Neural cell (in vitro differentiated cells): ENCODE measurements around the gene LMO2. TPM values are rescaled to one million over a fixed set of nuclear protein-coding genes. Genes with fewer than 3 reads are reported as not detected.

Experiments used
- H2AFZ ChIP-seq: fragments of 200-600, 300-800 bp; sonication (generic), shearing (Covaris generic); 2 replicates; pipeline ENCODE4 v1.6.0; 2014; ENCODE audit warnings: low read depth, mild to moderate bottlenecking, antibody characterized with exemption, low read length, moderate library complexity
- H3F3A ChIP-seq: fragments of 200-600 bp; shearing (Covaris generic); 2 replicates; pipeline ENCODE4 v1.6.1; 2016; ENCODE audit warnings: mild to moderate bottlenecking, moderate library complexity, mixed read lengths, antibody characterized with exemption, low read length; ENCODE audit not compliant: insufficient read depth, poor library complexity, severe bottlenecking
- H3K27ac ChIP-seq: fragments of 200-600, 300-800 bp; sonication (generic), shearing (Covaris generic); 2 replicates; pipeline ENCODE4 v1.5.1; 2014; ENCODE audit warnings: mild to moderate bottlenecking, low read length, moderate library complexity
- H3K27me3 ChIP-seq: fragments of 300-800, 200-600 bp; sonication (generic), shearing (Covaris generic); 2 replicates; pipeline ENCODE4 v1.6.0; 2014; ENCODE audit warnings: mild to moderate bottlenecking, low read depth, low read length, moderate library complexity; ENCODE audit not compliant: insufficient read depth
- H3K36me3 ChIP-seq: fragments of 300-800, 200-600 bp; sonication (generic), shearing (Covaris generic); 2 replicates; pipeline ENCODE4 v1.5.1; 2014; ENCODE audit warnings: mild to moderate bottlenecking, antibody characterized with exemption, low read length, moderate library complexity; ENCODE audit not compliant: insufficient read depth
- H3K4me2 ChIP-seq: fragments of 300-800, 200-600 bp; sonication (generic), shearing (Covaris generic); 2 replicates; pipeline ENCODE4 v1.6.0; 2014; ENCODE audit warnings: mild to moderate bottlenecking, low read length
- H3K4me3 ChIP-seq: fragments of 300-800, 200-600 bp; sonication (generic), shearing (Covaris generic); 2 replicates; pipeline ENCODE4 v1.5.1; 2014; ENCODE audit warnings: mild to moderate bottlenecking, low read length, moderate library complexity
- H3K79me2 ChIP-seq: fragments of 200-600 bp; shearing (Covaris generic); replicated peaks from 2 replicates; pipeline ENCODE4 v1.6.0; 2014; ENCODE audit warnings: mild to moderate bottlenecking, low read length, moderate library complexity; ENCODE audit not compliant: insufficient read depth
- H3K9ac ChIP-seq: fragments of 300-800, 200-600 bp; sonication (generic), shearing (Covaris generic); 2 replicates; pipeline ENCODE4 v1.6.1; 2016; ENCODE audit warnings: mild to moderate bottlenecking, low read length, mixed read lengths
- H3K9me2 ChIP-seq: fragments of 200-600 bp; shearing (Covaris generic); 2 replicates; pipeline ENCODE4 v1.6.1; 2016; ENCODE audit warnings: mild to moderate bottlenecking, low read length, mixed read lengths; ENCODE audit not compliant: insufficient read depth
- H3K9me3 ChIP-seq: fragments of 200-600, 300-800 bp; sonication (generic), shearing (Covaris generic); 2 replicates; pipeline ENCODE4 v1.6.1; 2016; ENCODE audit warnings: mild to moderate bottlenecking, mixed run types, low read length, moderate library complexity, mixed read lengths
- H4K20me1 ChIP-seq: fragments of 200-600 bp; shearing (Covaris generic); 2 replicates; pipeline ENCODE4 v1.6.1; 2016; ENCODE audit warnings: mild to moderate bottlenecking, mixed run types; ENCODE audit not compliant: insufficient read depth
- EP300 ChIP-seq: fragments of 450-650 bp; conservative IDR thresholded peaks from 2 replicates; pipeline ENCODE4 v1.6.1; 2014; ENCODE audit warnings: antibody characterized with exemption, mild to moderate bottlenecking, moderate library complexity; ENCODE audit not compliant: poor library complexity, severe bottlenecking
- EZH2 ChIP-seq: fragments of 200-600, 300-800 bp; shearing (Covaris generic), sonication (generic); IDR thresholded peaks from 2 replicates; pipeline ENCODE4 v1.6.1; 2014; ENCODE audit warnings: antibody characterized with exemption, low read length, borderline replicate concordance, mild to moderate bottlenecking; ENCODE audit not compliant: insufficient read depth, poor library complexity, severe bottlenecking
- MXI1 ChIP-seq: fragments of 450-650 bp; conservative IDR thresholded peaks from 2 replicates; pipeline ENCODE4 v1.6.1; 2014; ENCODE audit warnings: antibody characterized with exemption, mild to moderate bottlenecking; ENCODE audit not compliant: poor library complexity, severe bottlenecking
- POLR2AphosphoS5 ChIP-seq: IDR thresholded peaks from 2 replicates; pipeline ENCODE4 v1.6.1; 2012
- RAD21 ChIP-seq: fragments of 450-650 bp; conservative IDR thresholded peaks from 2 replicates; pipeline ENCODE4 v1.6.1; 2014; ENCODE audit warnings: antibody characterized with exemption, mild to moderate bottlenecking, moderate library complexity
- SMC3 ChIP-seq: fragments of 450-650 bp; conservative IDR thresholded peaks from 2 replicates; pipeline ENCODE4 v1.6.1; 2014; ENCODE audit warnings: antibody characterized with exemption, mild to moderate bottlenecking, moderate library complexity; ENCODE audit not compliant: poor library complexity
- TAF1 ChIP-seq: IDR thresholded peaks from 2 replicates; pipeline ENCODE4 v1.6.1; 2012; ENCODE audit warnings: low read depth
- polyA plus RNA-seq: library from polyadenylated mRNA; depleted of rRNA; stranded (reverse); fragments of >200 nt; gene quantifications from 2 replicates; pipeline ENCODE4 v1.2.3, GENCODE V29; 2014
- TF ChIP-seq, protein P1 (sequence below): fragments of 450-650 bp; IDR thresholded peaks from 2 replicates; pipeline ENCODE4 v1.5.1; 2014; ENCODE audit warnings: antibody characterized with exemption, mild to moderate bottlenecking, moderate library complexity; ENCODE audit not compliant: poor library complexity, severe bottlenecking
- TF ChIP-seq, protein P2 (sequence below): IDR thresholded peaks from 2 replicates; pipeline ENCODE4 v1.6.1; 2012; ENCODE audit warnings: borderline replicate concordance

LMO2 gene
- polyA plus RNA-seq, 1 donor from 2014 or later, result 33.2 TPM

GRCh38 chr11:33906484-33907186 is 14.8 kb upstream of the LMO2 start:
- Histone ChIP-seq H3K27me3 (no peaks in the 10 kb centered on the region), H3K9me2 (no peaks in the 10 kb centered on the region), H3K27ac (no peak overlapping the region), H3K9me3 (no peaks in the 10 kb centered on the region), H3K4me3 (no peak overlapping the region), H4K20me1 (no peaks in the 10 kb centered on the region), H3K36me3 (no peaks in the 10 kb centered on the region), H2AFZ (no peak overlapping the region), H3K4me2 (no peak overlapping the region), H3F3A (no peaks in the 10 kb centered on the region), H3K79me2 (no peaks in the 10 kb centered on the region), H3K9ac (no peak overlapping the region)
- no peak for TF ChIP-seq SMC3
- no peak for TF ChIP-seq EP300
- TF ChIP-seq, protein P1, sequence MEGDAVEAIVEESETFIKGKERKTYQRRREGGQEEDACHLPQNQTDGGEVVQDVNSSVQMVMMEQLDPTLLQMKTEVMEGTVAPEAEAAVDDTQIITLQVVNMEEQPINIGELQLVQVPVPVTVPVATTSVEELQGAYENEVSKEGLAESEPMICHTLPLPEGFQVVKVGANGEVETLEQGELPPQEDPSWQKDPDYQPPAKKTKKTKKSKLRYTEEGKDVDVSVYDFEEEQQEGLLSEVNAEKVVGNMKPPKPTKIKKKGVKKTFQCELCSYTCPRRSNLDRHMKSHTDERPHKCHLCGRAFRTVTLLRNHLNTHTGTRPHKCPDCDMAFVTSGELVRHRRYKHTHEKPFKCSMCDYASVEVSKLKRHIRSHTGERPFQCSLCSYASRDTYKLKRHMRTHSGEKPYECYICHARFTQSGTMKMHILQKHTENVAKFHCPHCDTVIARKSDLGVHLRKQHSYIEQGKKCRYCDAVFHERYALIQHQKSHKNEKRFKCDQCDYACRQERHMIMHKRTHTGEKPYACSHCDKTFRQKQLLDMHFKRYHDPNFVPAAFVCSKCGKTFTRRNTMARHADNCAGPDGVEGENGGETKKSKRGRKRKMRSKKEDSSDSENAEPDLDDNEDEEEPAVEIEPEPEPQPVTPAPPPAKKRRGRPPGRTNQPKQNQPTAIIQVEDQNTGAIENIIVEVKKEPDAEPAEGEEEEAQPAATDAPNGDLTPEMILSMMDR, result no peak
- TF ChIP-seq POLR2AphosphoS5, result no peak
- TF ChIP-seq TAF1, result no peak
- no peak for TF ChIP-seq MXI1
- TF ChIP-seq RAD21, result no peak
- TF ChIP-seq EZH2, result no peak
- TF ChIP-seq, protein P2, sequence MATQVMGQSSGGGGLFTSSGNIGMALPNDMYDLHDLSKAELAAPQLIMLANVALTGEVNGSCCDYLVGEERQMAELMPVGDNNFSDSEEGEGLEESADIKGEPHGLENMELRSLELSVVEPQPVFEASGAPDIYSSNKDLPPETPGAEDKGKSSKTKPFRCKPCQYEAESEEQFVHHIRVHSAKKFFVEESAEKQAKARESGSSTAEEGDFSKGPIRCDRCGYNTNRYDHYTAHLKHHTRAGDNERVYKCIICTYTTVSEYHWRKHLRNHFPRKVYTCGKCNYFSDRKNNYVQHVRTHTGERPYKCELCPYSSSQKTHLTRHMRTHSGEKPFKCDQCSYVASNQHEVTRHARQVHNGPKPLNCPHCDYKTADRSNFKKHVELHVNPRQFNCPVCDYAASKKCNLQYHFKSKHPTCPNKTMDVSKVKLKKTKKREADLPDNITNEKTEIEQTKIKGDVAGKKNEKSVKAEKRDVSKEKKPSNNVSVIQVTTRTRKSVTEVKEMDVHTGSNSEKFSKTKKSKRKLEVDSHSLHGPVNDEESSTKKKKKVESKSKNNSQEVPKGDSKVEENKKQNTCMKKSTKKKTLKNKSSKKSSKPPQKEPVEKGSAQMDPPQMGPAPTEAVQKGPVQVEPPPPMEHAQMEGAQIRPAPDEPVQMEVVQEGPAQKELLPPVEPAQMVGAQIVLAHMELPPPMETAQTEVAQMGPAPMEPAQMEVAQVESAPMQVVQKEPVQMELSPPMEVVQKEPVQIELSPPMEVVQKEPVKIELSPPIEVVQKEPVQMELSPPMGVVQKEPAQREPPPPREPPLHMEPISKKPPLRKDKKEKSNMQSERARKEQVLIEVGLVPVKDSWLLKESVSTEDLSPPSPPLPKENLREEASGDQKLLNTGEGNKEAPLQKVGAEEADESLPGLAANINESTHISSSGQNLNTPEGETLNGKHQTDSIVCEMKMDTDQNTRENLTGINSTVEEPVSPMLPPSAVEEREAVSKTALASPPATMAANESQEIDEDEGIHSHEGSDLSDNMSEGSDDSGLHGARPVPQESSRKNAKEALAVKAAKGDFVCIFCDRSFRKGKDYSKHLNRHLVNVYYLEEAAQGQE, result no peak

DNA sequence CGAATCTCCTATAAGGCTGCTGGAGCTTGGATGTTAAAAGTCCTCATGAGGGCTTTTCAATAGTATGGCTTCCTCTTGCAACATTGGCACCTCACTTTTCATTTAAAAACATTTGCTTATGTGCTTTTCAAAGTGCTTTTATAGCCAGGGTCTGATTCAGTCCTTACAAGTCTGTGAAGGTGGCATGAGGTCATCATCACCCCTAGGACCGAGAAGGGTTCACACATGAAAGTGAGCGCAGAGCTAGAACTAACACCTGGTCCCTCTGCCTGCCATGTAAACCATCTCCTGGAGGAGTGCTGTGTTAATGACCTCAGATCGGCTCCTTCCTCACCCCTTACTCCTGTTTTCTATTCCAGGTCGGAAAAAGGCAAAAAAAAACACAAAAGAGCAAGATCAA is 12.2 kb upstream of the LMO2 start:
- Histone ChIP-seq H3K9me3 (no peaks in the 10 kb centered on the region), H3K27ac (no peak overlapping the region), H2AFZ (no peak overlapping the region), H3K4me2 (no peak overlapping the region), H3K9ac (no peak overlapping the region), H3F3A (no peaks in the 10 kb centered on the region), H3K36me3 (no peaks in the 10 kb centered on the region), H3K79me2 (no peaks in the 10 kb centered on the region), H3K9me2 (no peaks in the 10 kb centered on the region), H3K4me3 (no peak overlapping the region), H4K20me1 (no peaks in the 10 kb centered on the region), H3K27me3 (no peaks in the 10 kb centered on the region)
- TF ChIP-seq TAF1 (no peak), RAD21 (no peak), EP300 (no peak), EZH2 (no peak), POLR2AphosphoS5 (no peak), MXI1 (no peak), SMC3 (no peak)
- TF ChIP-seq, protein P2, result no peak
- TF ChIP-seq, protein P1, result no peak
